A549 (cell line): Measurements from ENCODE around the gene INF2.

Experiments used
- CTCF ChIP-seq: fragments of >200 bp; sonication (Bioruptor Twin); formaldehyde crosslinking; IDR thresholded peaks from 3 replicates; pipeline ENCODE4 v1.5.1; 2016
- HMGXB4 ChIP-seq: fragments of 250-450 bp; sonication (Bioruptor Pico); IDR thresholded peaks from 2 replicates; pipeline ENCODE4 v1.5.0; 2021; ENCODE audit warnings: mild to moderate bottlenecking, moderate library complexity, borderline replicate concordance
- MYC ChIP-seq: IDR thresholded peaks from 2 replicates; pipeline ENCODE4 v1.6.1; 2012; ENCODE audit warnings: mild to moderate bottlenecking, inconsistent platforms, low read length, improper control_type of control experiment, borderline replicate concordance
- USF2 ChIP-seq: fragments of 450-650 bp; IDR thresholded peaks from 2 replicates; pipeline ENCODE4 v1.6.1; 2014; ENCODE audit warnings: antibody characterized with exemption

GRCh38 chr14:104734991-104735779 is 45.8 kb downstream of the INF2 start:
- TF ChIP-seq HMGXB4 (CRISPR knock-in tag) (no peak), CTCF (no peak), USF2 (no peak), MYC (no peak)
